NCI-H2081 (cell line): ENCODE results near the gene AGO4.
"Not testable (repeated sequence)": the region's sequence is repeated elsewhere in the genome, so short reads cannot be mapped to it uniquely, and the experiment has no call there.

Source experiments
- DNase-seq, 2 experiments: peaks; one replicate each; lab custom pipeline; 2025; lab: John Stamatoyannopoulos, UW

Gene AGO4

GRCh38 chr1:35807614-35808449, at the start of gene AGO4:
TSS of gene AGO4 (plus strand) at chr1:35808016. CDS start at chr1:35808417, 401 bp downstream.
- peak; percentile 42 to 49 for DNase-seq

GRCh38 chr1:35762141-35762540, 45.7 kb upstream of the AGO4 start:
- no peak for DNase-seq

- DNase-seq: no peak
Observed at GRCh38 chr1:35763201-35763600, 44.6 kb upstream of the AGO4 start.

GRCh38 chr1:35764283-35764682, 43.5 kb upstream of the AGO4 start:
- DNase-seq: no peak

GRCh38 chr1:35768350-35769187, 39.2 kb upstream of the AGO4 start:
- DNase-seq: peak in 1 of 2 experiments; percentile 31

- DNase-seq: peak; percentile 94 to 96
Observed at GRCh38 chr1:35769188-35769758, 38.5 kb upstream of the AGO4 start.

GRCh38 chr1:35773711-35774110, 34.1 kb upstream of the AGO4 start:
- DNase-seq: no peak

- not testable (repeated sequence) for DNase-seq
Observed at GRCh38 chr1:35776172-35776571, 31.6 kb upstream of the AGO4 start.

- no peak for DNase-seq
Observed at GRCh38 chr1:35777109-35777508, 30.7 kb upstream of the AGO4 start.

GRCh38 chr1:35783055-35783583, 24.7 kb upstream of the AGO4 start:
- no peak for DNase-seq

GRCh38 chr1:35784364-35784763, 23.5 kb upstream of the AGO4 start:
- DNase-seq: not testable (repeated sequence)

- no peak for DNase-seq
Observed at GRCh38 chr1:35788139-35788538, 19.7 kb upstream of the AGO4 start.

- DNase-seq: no peak
Observed at GRCh38 chr1:35790670-35791069, 17.1 kb upstream of the AGO4 start.

- DNase-seq: no peak
Observed at GRCh38 chr1:35795295-35795694, 12.5 kb upstream of the AGO4 start.

- DNase-seq: no peak
Observed at GRCh38 chr1:35797380-35797779, 10.4 kb upstream of the AGO4 start.

GRCh38 chr1:35798019-35798418, 9.8 kb upstream of the AGO4 start:
- DNase-seq: not testable (repeated sequence)

GRCh38 chr1:35800167-35800887, 7.5 kb upstream of the AGO4 start:
- not testable (repeated sequence) for DNase-seq

GRCh38 chr1:35808450-35809113, 766 bp downstream of the AGO4 start:
- DNase-seq: no peak

- no peak for DNase-seq
Observed at GRCh38 chr1:35809114-35810095, 1.6 kb downstream of the AGO4 start.
